Right cardiac atrium (tissue), 5 donors: Measurements from ENCODE around the gene GRIP2. TPM values are rescaled to one million over a fixed set of nuclear protein-coding genes. Genes with fewer than 3 reads are reported as not detected.
A peak's percentile ranks its signal among the peaks of the same experiment; 100 is the strongest.

Experiments
- ATAC-seq, 2 donors: fragments of 200-7000 bp; cut with Tn5 transposase; one replicate each; pipeline versions ENCODE4 v1.8.0 to v1.9.1; 2020; ENCODE audit warnings: moderate library complexity in 2 of 2, mild to moderate bottlenecking in 1 of 2
- DNase-seq, 3 donors: peaks; one replicate each; pipeline ENCODE4 v3.0.0-alpha.2; 2020
- H3K27ac ChIP-seq: one replicate; pipeline ENCODE4 v1.5.1; 2013; ENCODE audit warnings: mild to moderate bottlenecking, low read length, control low read depth, moderate library complexity
- H3K27me3 ChIP-seq: one replicate; pipeline ENCODE4 v1.6.1; 2013; ENCODE audit not compliant: control insufficient read depth, insufficient read depth
- H3K4me1 ChIP-seq: one replicate; pipeline ENCODE4 v1.6.1; 2013; ENCODE audit warnings: low read length; ENCODE audit not compliant: control insufficient read depth, insufficient read depth
- H3K4me3 ChIP-seq: one replicate; pipeline ENCODE4 v1.5.1; 2013; ENCODE audit warnings: low read length, control low read depth
- H3K9me3 ChIP-seq: one replicate; pipeline ENCODE4 v1.6.1; 2013; ENCODE audit warnings: low read length; ENCODE audit not compliant: control insufficient read depth
- WGBS: extraction: QIAGEN DNeasy Blood & Tissue Kit; methylation state at CpG from one replicate; pipeline ENCODE4 v1.1.7; 2013; 5-methylcytosine and 5-hydroxymethylcytosine counted together
- intact Hi-C, 4 donors: fragments of 100-400 bp; cut with DNase I; formaldehyde crosslinking; loops; one replicate each; pipeline versions ENCODE4 v1.11.0 to v1.14.0; 2022 to 2023
- polyA plus RNA-seq: library from polyadenylated mRNA; stranded (reverse); fragments of 200-250 nt; gene quantifications from one replicate; pipeline ENCODE4 v1.2.3, GENCODE V29; 2013
- total RNA-seq, 4 donors: library from RNA; stranded (reverse); fragmentation: NEBNext Ultra II Directional; extraction: Animal tissue kit (Norgen Biotek cat#: 25700); gene quantifications; one replicate each; pipeline ENCODE4 v1.2.1, GENCODE V29; 2021
- donor health status: healthy with polysubstance abuse.
- donor health status: DM: no; HTN: yes; CAD: no.
- donor health status: DM: no; HTN: no; CAD: no.
- donor health status: DM: no; HTN: yes; CAD: no; lungs with severe emphysema.
- donor health status: DM: yes; HTN: yes; CAD: no.

GRIP2 gene
- total and polyA plus RNA-seq, 5 donors, result 8.7 to 14.5 (median 11.8) TPM

- peak in 1 of 2 donors; percentile 10 for ATAC-seq
- H3K27ac ChIP-seq, result no peak overlapping the region
- no peak overlapping the region for H3K4me3 ChIP-seq
- H3K27me3 ChIP-seq, result no peaks in the 10 kb centered on the region
- DNase-seq, result peak in 2 of 3 donors; percentile 32 to 36
- no peaks in the 10 kb centered on the region for H3K4me1 ChIP-seq
- whole genome bisulfite sequencing, result 87% methylated on average over 16 of the region's 16 CpGs
- H3K9me3 ChIP-seq, result peaks cover 4% of the 10 kb centered on the region
- intact Hi-C loops, result no loop called here
These were observed 34.2 kb downstream of the GRIP2 start for GRCh38 chr3:14505803-14506500.

GRCh38 chr3:14505001-14505802 is 34.9 kb downstream of the GRIP2 start:
- H3K27me3 ChIP-seq, result no peaks in the 10 kb centered on the region
- no peak overlapping the region for H3K4me3 ChIP-seq
- H3K9me3 ChIP-seq, result peaks cover 4% of the 10 kb centered on the region
- ATAC-seq, result peak in 1 of 2 donors; percentile 13
- DNase-seq, result peak in 2 of 3 donors; percentile 30 to 49
- H3K27ac ChIP-seq, result no peak overlapping the region
- H3K4me1 ChIP-seq, result no peaks in the 10 kb centered on the region
- 86% methylated on average over 22 of the region's 22 CpGs for WGBS
- intact Hi-C loops, result no loop called here

GRCh38 chr3:14503706-14504065 is 36.5 kb downstream of the GRIP2 start:
- peaks cover 4% of the 10 kb centered on the region for H3K9me3 ChIP-seq
- no peak for DNase-seq
- no peaks in the 10 kb centered on the region for H3K27me3 ChIP-seq
- 90% methylated on average over 20 of the region's 20 CpGs for WGBS
- H3K4me1 ChIP-seq, result no peaks in the 10 kb centered on the region
- intact Hi-C loops, result no loop called here
- H3K27ac ChIP-seq, result no peak overlapping the region
- no peak for ATAC-seq
- H3K4me3 ChIP-seq, result no peak overlapping the region

GRCh38 chr3:14503033-14503705 is 37.0 kb downstream of the GRIP2 start:
- intact Hi-C loops, result no loop called here
- WGBS, result 89% methylated on average over 12 of the region's 12 CpGs
- Histone ChIP-seq H3K4me3 (no peak overlapping the region), H3K27ac (no peak overlapping the region), H3K27me3 (no peaks in the 10 kb centered on the region), H3K4me1 (no peaks in the 10 kb centered on the region), H3K9me3 (peaks cover 4% of the 10 kb centered on the region)
- peak in 2 of 3 donors; percentile 7 to 12 for DNase-seq
- no peak for ATAC-seq

- Histone ChIP-seq H3K27ac (no peak overlapping the region), H3K9me3 (peaks cover 4% of the 10 kb centered on the region), H3K27me3 (no peaks in the 10 kb centered on the region), H3K4me1 (no peaks in the 10 kb centered on the region), H3K4me3 (no peak overlapping the region)
- ATAC-seq (no peak), DNase-seq (no peak)
- intact Hi-C loops, result no loop called here
These were observed 37.7 kb downstream of the GRIP2 start for GRCh38 chr3:14502472-14502871.

GRCh38 chr3:14497321-14497720 is 42.8 kb downstream of the GRIP2 start:
- ATAC-seq, result no peak
- no peaks in the 10 kb centered on the region for H3K27me3 ChIP-seq
- intact Hi-C loops, result no loop called here
- no peaks in the 10 kb centered on the region for H3K4me1 ChIP-seq
- no peak for DNase-seq
- no peak overlapping the region for H3K4me3 ChIP-seq
- 60% methylated on average over 10 of the region's 10 CpGs for WGBS
- H3K9me3 ChIP-seq, result no peaks in the 10 kb centered on the region
- H3K27ac ChIP-seq, result no peak overlapping the region

- DNase-seq (no peak), ATAC-seq (no peak)
- Histone ChIP-seq H3K27me3 (no peaks in the 10 kb centered on the region), H3K27ac (no peak overlapping the region), H3K4me3 (no peak overlapping the region), H3K4me1 (no peaks in the 10 kb centered on the region), H3K9me3 (no peaks in the 10 kb centered on the region)
- intact Hi-C loops, result no loop called here
- 95% methylated on average over 9 of the region's 9 CpGs for WGBS
These were observed 43.8 kb downstream of the GRIP2 start for GRCh38 chr3:14496351-14496750.

- no peak overlapping the region for H3K4me3 ChIP-seq
- H3K4me1 ChIP-seq, result no peaks in the 10 kb centered on the region
- WGBS, result 80% methylated on average over 5 of the region's 5 CpGs
- ATAC-seq (no peak), DNase-seq (no peak)
- H3K27me3 ChIP-seq, result no peaks in the 10 kb centered on the region
- intact Hi-C loops, result no loop called here
- no peaks in the 10 kb centered on the region for H3K9me3 ChIP-seq
- H3K27ac ChIP-seq, result no peak overlapping the region
These were observed 45.2 kb downstream of the GRIP2 start for GRCh38 chr3:14494973-14495300.

- Histone ChIP-seq H3K9me3 (no peaks in the 10 kb centered on the region), H3K27ac (no peak overlapping the region), H3K4me1 (no peaks in the 10 kb centered on the region), H3K4me3 (no peak overlapping the region), H3K27me3 (no peaks in the 10 kb centered on the region)
- 79% methylated on average over 17 of the region's 17 CpGs for WGBS
- ATAC-seq (no peak), DNase-seq (no peak)
- intact Hi-C loops, result no loop called here
These were observed 45.7 kb downstream of the GRIP2 start for GRCh38 chr3:14494279-14494972.

- peak in 1 of 2 donors; percentile 4 for ATAC-seq
- no peaks in the 10 kb centered on the region for H3K4me1 ChIP-seq
- H3K27me3 ChIP-seq, result no peaks in the 10 kb centered on the region
- 91% methylated on average over 31 of the region's 31 CpGs for WGBS
- no peak overlapping the region for H3K27ac ChIP-seq
- H3K4me3 ChIP-seq, result no peak overlapping the region
- intact Hi-C loops, result no loop called here
- peak in 1 of 3 donors; percentile 43 for DNase-seq
- H3K9me3 ChIP-seq, result no peaks in the 10 kb centered on the region
These were observed 46.9 kb downstream of the GRIP2 start for GRCh38 chr3:14492948-14493881.
